Activated naive CD8-positive, alpha-beta T cell treated with anti-CD3 and anti-CD28 coated beads, Interleukin-2, amount 50 U/mL, for 16 hours (primary cell): ENCODE measurements around the gene MTFMT.
A peak's percentile ranks its signal among the peaks of the same experiment; 100 is the strongest.
"Not testable (repeated sequence)": the region's sequence is repeated elsewhere in the genome, so short reads cannot be mapped to it uniquely, and the experiment has no call there.

Experiments
- DNase-seq: peaks from one replicate; pipeline ENCODE4 v3.0.0-alpha.2; 2020; ENCODE audit warnings: low read depth, low spot score

Gene MTFMT

GRCh38 chr15:65028921-65029735 lies at the start of gene MTFMT:
Gene MTFMT (minus strand): TSS chr15:65029639. CDS start chr15:65029613, 26 bp downstream.
- DNase-seq, result peak; percentile 93

GRCh38 chr15:65077981-65078352 lies 48.5 kb upstream of the MTFMT start:
- no peak for DNase-seq

GRCh38 chr15:65077291-65077980 lies 48.0 kb upstream of the MTFMT start:
- no peak for DNase-seq

GRCh38 chr15:65076486-65077290 lies 47.2 kb upstream of the MTFMT start, which contains the start of gene KBTBD13:
Gene KBTBD13 (plus strand): TSS chr15:65076746. CDS start chr15:65076816, 70 bp downstream.
- no peak for DNase-seq

- DNase-seq, result not testable (repeated sequence)
Observed at GRCh38 chr15:65075607-65076395, 46.4 kb upstream of the MTFMT start.

DNA sequence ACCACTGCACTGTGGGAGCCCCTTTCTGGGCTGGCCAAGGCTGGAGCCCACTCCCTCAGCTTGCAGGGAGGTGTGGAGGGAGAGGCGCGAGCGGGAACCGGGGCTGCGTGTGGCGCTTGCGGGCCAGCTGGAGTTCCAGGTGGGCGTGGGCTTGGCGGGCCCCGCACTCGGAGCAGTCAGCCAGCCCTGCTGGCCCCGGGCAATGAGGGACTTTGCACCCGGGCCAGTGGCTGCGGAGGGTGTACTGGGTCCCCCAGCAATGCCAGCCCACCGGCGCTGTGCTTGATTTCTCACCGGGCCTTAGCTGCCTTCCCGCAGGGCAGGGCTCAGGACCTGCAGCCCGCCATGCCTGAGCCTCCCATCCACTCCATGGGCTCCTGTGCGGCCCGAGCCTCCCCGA lies 45.5 kb upstream of the MTFMT start:
- not testable (repeated sequence) for DNase-seq

GRCh38 chr15:65072617-65073016 lies 43.2 kb upstream of the MTFMT start:
- DNase-seq, result no peak

- no peak for DNase-seq
Observed at GRCh38 chr15:65072027-65072426, 42.6 kb upstream of the MTFMT start.

GRCh38 chr15:65071381-65071811 lies 42.0 kb upstream of the MTFMT start:
- DNase-seq, result no peak

- no peak for DNase-seq
Observed at GRCh38 chr15:65069779-65070546, 40.5 kb upstream of the MTFMT start.

DNA sequence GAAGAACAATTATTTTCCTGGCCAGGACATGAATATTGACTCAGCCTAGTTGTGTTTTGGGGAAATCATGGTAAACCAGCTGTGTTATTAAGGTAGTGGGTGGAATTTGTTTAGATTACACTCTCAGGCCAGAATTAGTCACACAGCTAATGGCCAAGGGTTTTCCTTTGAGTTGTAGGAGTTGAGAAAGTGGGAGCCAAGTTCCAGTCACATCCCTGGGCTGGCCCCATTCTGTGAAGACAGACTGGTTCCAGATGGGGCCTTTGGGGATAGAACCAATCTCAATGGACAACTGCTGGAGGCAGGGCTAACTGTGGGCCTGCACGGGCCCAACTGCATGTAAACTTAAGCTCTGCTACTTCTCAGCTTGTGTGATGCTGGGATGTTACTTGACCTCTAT lies 39.7 kb upstream of the MTFMT start:
- no peak for DNase-seq

GRCh38 chr15:65068403-65068788 lies 39.0 kb upstream of the MTFMT start:
- no peak for DNase-seq

- DNase-seq, result no peak
Observed at GRCh38 chr15:65067645-65068402, 38.4 kb upstream of the MTFMT start, which contains the start of gene RASL12. Gene RASL12 (minus strand): TSS chr15:65067991. CDS start chr15:65067835, 156 bp downstream.

- DNase-seq, result no peak
Observed at GRCh38 chr15:65067317-65067644, 37.8 kb upstream of the MTFMT start.

- no peak for DNase-seq
Observed at GRCh38 chr15:65066635-65067316, 37.3 kb upstream of the MTFMT start.

DNA sequence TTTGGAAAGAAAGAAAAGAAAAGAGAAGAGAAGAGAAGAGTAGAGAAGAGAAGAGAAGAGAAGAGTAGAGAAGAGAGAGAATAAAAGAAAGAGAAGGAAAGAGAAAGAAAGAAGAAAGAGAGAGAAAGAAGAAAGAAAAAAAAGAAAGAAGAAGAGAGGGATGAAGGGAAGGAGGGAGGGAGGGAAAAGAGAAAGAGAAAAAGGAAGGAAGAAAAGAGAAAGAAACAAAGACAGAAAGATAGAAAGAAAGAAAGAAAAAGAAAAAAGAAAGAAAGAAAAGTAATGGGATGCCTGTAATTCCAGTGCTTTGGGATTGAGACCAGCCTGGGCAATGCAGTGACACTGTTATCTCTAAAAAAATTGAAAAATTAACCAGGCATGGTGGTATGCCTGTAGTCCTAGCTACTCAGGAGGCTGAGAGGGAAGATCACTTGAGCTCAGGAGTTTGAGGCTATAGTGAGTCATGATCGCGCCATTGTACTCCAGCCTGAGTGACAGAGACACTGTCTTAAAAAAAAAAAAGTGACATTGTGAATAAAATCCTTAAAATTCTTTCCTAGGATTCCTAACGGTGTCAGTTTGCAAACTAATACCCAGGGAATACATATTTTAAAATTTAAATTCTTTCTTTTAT lies 36.7 kb upstream of the MTFMT start:
- no peak for DNase-seq

DNA sequence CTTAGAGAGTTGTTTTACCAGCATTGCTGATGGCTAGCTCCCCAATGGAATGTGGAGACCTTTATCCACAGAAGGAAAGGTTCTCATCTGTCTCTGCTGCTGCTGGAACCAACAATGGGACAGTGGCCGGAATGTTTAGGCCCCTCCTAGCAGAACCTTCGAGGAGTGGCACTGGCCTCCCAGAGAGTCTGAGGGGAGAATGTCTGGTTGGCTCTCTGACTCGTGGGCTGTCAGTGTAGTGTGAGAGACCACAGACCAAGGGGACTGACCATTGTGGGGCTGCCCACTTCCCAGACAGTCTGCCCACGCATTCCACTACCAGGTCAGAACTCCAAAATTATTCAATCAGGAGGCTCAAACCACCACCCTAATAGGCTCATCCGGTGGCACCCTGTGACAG lies 33.3 kb upstream of the MTFMT start:
- no peak for DNase-seq

- no peak for DNase-seq
Observed at GRCh38 chr15:65062061-65062460, 32.6 kb upstream of the MTFMT start.
